HG03457 (cell line): Measurements from ENCODE around the gene UBE4B.
A peak's percentile ranks its signal among the peaks of the same experiment; 100 is the strongest.
"Not testable (repeated sequence)": the region's sequence is repeated elsewhere in the genome, so short reads cannot be mapped to it uniquely, and the experiment has no call there.

Experiments used
- ATAC-seq: cut with Tn5 transposase; IDR thresholded peaks from one replicate; pipeline ENCODE4 v1.9.1; 2021; ENCODE audit warnings: moderate number of reproducible peaks; ENCODE audit not compliant: unreplicated experiment

Gene UBE4B

DNA sequence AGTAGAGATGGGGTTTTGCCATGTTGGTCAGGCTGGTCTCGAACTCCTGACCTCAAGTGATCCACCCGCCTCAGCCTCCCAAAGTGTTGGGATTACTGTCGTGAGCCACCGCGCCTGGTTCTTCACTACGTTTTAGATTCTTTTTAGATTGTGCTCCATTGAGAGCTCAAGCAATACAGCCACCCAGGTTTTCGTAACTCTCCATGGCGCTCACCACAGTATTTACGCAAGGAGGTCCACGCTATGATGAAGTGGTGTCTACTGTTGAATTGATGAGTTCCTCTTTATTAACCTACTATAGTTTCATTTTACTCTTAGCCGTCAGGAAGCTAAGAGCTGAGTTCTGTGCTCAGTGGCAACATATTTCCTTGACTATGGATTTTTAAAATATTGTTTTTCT lies 175.8 kb downstream of the UBE4B start:
- ATAC-seq: no peak

GRCh38 chr1:10209590-10209904 lies 176.8 kb downstream of the UBE4B start:
- no peak for ATAC-seq

GRCh38 chr1:10209905-10210810 lies 177.4 kb downstream of the UBE4B start, which contains the start of gene KIF1B:
Gene KIF1B, plus strand, starts transcription at chr1:10210570. Its CDS starts 21,759 bp downstream, at chr1:10232329.
- peak; percentile 97 for ATAC-seq

DNA sequence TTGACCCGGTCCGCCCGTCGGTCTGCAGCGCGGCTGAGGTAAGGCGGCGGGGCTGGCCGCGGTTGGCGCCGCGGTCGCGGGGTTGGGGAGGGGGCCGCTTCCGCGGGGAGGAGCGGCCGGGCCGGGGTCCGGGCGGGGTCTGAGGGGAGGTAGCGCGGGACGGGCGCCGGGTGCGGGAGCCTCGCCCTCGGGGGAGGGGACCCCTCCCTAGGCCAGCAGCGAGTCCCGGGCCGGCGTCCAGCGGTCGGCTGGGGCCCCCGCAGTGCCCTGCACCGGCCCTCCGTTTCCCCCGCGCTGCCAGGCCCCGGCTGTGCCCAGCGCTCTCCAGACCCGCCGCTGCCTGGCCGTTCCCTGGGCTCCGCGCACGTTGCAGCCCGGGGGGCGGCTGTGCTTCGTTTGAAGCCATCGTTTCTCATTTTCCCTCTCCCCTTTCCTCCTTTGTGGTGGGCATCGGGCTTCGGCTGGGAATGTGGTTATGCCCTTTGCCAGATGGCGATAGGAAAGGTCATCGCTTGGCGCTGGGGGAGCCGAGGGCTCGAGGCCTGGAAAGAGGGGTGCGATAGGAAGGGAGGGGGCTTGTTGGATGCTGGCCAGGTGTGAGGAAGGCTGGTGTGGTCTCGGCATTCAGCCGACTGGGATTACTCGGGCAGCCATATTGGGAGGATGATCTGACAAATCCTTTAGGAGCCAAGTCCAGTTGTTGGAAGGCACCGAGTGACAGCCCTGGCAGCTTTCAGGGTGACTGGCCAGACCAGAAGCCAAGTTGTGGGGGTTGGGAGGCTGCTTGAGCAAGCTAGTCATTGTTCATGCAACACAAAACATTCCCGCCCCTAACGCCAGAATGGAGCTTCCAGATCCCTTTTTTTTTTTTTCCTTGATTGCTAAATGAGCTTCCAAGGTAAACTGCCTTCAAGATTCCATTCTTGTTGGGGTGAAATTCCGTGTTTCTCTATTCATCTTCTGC lies 178.4 kb downstream of the UBE4B start:
- no peak for ATAC-seq

GRCh38 chr1:10211805-10212410 lies 179.2 kb downstream of the UBE4B start:
- no peak for ATAC-seq

DNA sequence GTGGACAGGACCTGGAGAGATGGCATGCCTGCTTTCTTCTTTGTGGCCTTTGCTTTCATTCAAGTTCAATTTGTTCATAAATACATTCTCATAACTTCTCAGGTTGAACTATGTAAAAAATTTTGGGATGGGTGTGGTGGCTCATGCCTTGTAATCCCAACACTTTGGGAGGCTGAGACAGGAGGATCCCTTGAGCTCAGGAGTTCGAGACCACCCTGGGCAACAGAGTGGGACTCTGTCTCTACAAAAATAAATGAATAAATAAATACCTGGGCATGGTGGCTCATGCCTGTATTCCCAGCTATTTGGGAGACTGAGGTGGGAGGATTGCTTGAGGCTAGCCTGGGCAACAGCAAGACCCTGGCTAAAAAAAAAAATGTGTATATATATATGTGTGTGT lies 179.7 kb downstream of the UBE4B start:
- ATAC-seq: no peak

DNA sequence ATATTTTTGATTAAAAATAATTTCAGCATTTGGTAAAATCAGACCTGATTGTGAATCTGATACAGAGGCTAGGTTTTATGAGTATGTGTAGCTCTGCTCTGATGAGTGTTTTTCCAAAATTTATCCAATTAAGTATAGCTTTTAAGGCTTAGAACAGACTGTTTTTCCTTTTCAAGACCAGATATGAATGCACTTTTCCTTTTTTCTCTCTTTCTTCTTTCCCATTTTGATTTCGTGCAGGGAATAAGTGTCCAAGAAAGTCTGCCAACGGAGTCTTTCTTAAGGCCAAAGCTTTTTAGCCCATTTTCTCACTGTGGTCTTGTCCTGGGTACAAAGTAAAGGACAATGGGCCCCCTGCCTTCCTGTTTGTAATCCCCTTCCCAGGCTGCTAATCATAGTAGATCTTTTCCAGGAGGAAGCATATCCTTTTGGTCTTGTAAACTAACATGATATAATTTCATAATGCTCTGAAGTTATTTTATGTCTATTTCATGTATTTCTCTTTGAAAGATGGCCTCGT lies 180.5 kb downstream of the UBE4B start:
- ATAC-seq: no peak

GRCh38 chr1:10216090-10216749 lies 183.5 kb downstream of the UBE4B start:
- ATAC-seq: no peak

GRCh38 chr1:10217748-10218441 lies 185.1 kb downstream of the UBE4B start:
- ATAC-seq: no peak

GRCh38 chr1:10220200-10220599 lies 187.4 kb downstream of the UBE4B start:
- ATAC-seq: no peak

GRCh38 chr1:10220657-10221056 lies 187.9 kb downstream of the UBE4B start:
- ATAC-seq: not testable (repeated sequence)

DNA sequence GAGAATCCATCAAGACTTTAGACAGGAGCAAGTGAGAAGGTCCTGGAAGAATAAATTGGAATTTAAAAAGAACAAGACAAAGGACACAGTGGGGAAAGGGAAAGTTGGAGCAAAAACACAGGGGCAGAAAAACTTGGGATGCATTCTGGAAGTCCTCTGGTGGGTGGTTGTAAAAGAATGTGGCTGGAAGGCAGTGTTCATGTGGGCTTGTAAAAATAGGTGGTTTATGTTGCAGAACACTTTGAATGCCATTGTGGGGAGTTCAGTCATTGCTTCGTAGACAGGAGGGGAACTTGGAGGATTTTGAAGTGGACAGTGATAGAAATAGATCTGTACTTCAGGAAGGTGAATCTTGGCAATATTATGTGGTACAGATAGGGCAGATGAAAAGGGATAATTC lies 192.8 kb downstream of the UBE4B start:
- ATAC-seq: no peak

GRCh38 chr1:10228528-10228927 lies 195.8 kb downstream of the UBE4B start:
- ATAC-seq: no peak

GRCh38 chr1:10229903-10230302 lies 197.1 kb downstream of the UBE4B start:
- ATAC-seq: no peak
